DOHH2 (cell line): ENCODE results near the gene GRM5.

Experiments used
- H3F3A ChIP-seq: fragments of 200-600 bp; sonication (generic), shearing (Covaris generic); 2 replicates; pipeline ENCODE4 v1.6.0; 2016; ENCODE audit warnings: antibody characterized with exemption, mild to moderate bottlenecking; ENCODE audit not compliant: control insufficient read depth, insufficient read depth
- H3K27ac ChIP-seq: fragments of 200-600 bp; sonication (generic); 2 replicates; pipeline ENCODE4 v1.5.1; 2014; ENCODE audit warnings: low read depth, mild to moderate bottlenecking, low read length, moderate library complexity
- H3K27me3 ChIP-seq: fragments of 200-600 bp; sonication (generic); 2 replicates; pipeline ENCODE4 v1.6.1; 2014; ENCODE audit warnings: mild to moderate bottlenecking, low read length, mixed read lengths; ENCODE audit not compliant: control insufficient read depth
- H3K36me3 ChIP-seq: fragments of 200-600 bp; sonication (generic); 2 replicates; pipeline ENCODE4 v1.6.1; 2014; ENCODE audit warnings: mild to moderate bottlenecking, low read length, moderate library complexity, mixed read lengths; ENCODE audit not compliant: control insufficient read depth
- H3K4me1 ChIP-seq: fragments of 200-600 bp; sonication (generic); 2 replicates; pipeline ENCODE4 v1.6.1; 2014; ENCODE audit warnings: mild to moderate bottlenecking, low read length, mixed read lengths; ENCODE audit not compliant: control insufficient read depth
- H3K4me2 ChIP-seq: fragments of 200-600 bp; sonication (generic); 2 replicates; pipeline ENCODE4 v1.6.0; 2014; ENCODE audit warnings: mild to moderate bottlenecking, low read length, moderate library complexity
- H3K4me3 ChIP-seq: fragments of 200-600 bp; sonication (generic); 2 replicates; pipeline ENCODE4 v1.5.1; 2014; ENCODE audit warnings: mild to moderate bottlenecking, low read length, mixed read lengths
- H3K79me2 ChIP-seq: fragments of 200-600 bp; sonication (generic); 2 replicates; pipeline ENCODE4 v1.6.1; 2014; ENCODE audit warnings: mild to moderate bottlenecking, low read length, mixed read lengths; ENCODE audit not compliant: control insufficient read depth
- H3K9me2 ChIP-seq: fragments of 200-600 bp; sonication (generic); replicated peaks from 2 replicates; pipeline ENCODE4 v1.6.1; 2014; ENCODE audit warnings: mild to moderate bottlenecking, low read length, mixed read lengths; ENCODE audit not compliant: control insufficient read depth
- H3K9me3 ChIP-seq: fragments of 200-600 bp; sonication (generic); 2 replicates; pipeline ENCODE4 v1.6.1; 2014; ENCODE audit warnings: antibody characterized with exemption, low read length, mixed read lengths; ENCODE audit not compliant: control insufficient read depth, insufficient read depth
- H4K20me1 ChIP-seq: fragments of 200-600 bp; sonication (generic); 2 replicates; pipeline ENCODE4 v1.6.0; 2014; ENCODE audit warnings: low read depth, mild to moderate bottlenecking, antibody characterized with exemption, low read length, moderate library complexity; ENCODE audit not compliant: control insufficient read depth, insufficient read depth
- CTCF ChIP-seq: fragments of 200-600 bp; sonication (generic); IDR thresholded peaks from one replicate; pipeline ENCODE4 v1.5.1; 2014; ENCODE audit warnings: antibody characterized with exemption, mild to moderate bottlenecking, low read depth, low read length; ENCODE audit not compliant: poor library complexity, severe bottlenecking
- EZH2phosphoT487 ChIP-seq: fragments of 200-600 bp; sonication (generic); IDR thresholded peaks from 2 replicates; pipeline ENCODE4 v1.6.1; 2017; ENCODE audit warnings: borderline replicate concordance, mild to moderate bottlenecking, antibody characterized with exemption, low read length, moderate library complexity, mixed read lengths

Gene GRM5

GRCh38 chr11:88478136-88478815 is 587.5 kb downstream of the GRM5 start:
- no peaks in the 10 kb centered on the region for H3K9me3 ChIP-seq
- H3K27ac ChIP-seq = no peak overlapping the region
- H3K27me3 ChIP-seq = peaks cover 2% of the 10 kb centered on the region; the same call in 1 of the 2 replicates

GRCh38 chr11:88475991-88476418 is 589.8 kb downstream of the GRM5 start:
- Histone ChIP-seq H3K4me3 (no peak overlapping the region), H3K27me3 (peaks cover 1% of the 10 kb centered on the region; the same call in 1 of the 2 replicates), H4K20me1 (no peaks in the 10 kb centered on the region), H3K9me2 (no peaks in the 10 kb centered on the region), H3K9me3 (no peaks in the 10 kb centered on the region), H3K27ac (no peak overlapping the region), H3K4me2 (no peak overlapping the region), H3F3A (no peaks in the 10 kb centered on the region), H3K79me2 (no peaks in the 10 kb centered on the region), H3K36me3 (no peaks in the 10 kb centered on the region), H3K4me1 (no peaks in the 10 kb centered on the region)
- TF ChIP-seq EZH2phosphoT487 = no peak
- no peak for TF ChIP-seq CTCF

More at GRCh38 chr11:88478136-88478815, 587.5 kb downstream of the GRM5 start:
- no peaks in the 10 kb centered on the region for H4K20me1 ChIP-seq
- no peaks in the 10 kb centered on the region for H3K4me1 ChIP-seq
- H3K79me2 ChIP-seq = no peaks in the 10 kb centered on the region
- H3K36me3 ChIP-seq = no peaks in the 10 kb centered on the region
- H3K9me2 ChIP-seq = no peaks in the 10 kb centered on the region
- no peaks in the 10 kb centered on the region for H3F3A ChIP-seq
- no peak overlapping the region for H3K4me3 ChIP-seq
- no peak overlapping the region for H3K4me2 ChIP-seq
- TF ChIP-seq CTCF (no peak), EZH2phosphoT487 (no peak)

GRCh38 chr11:88474655-88475054 is 591.1 kb downstream of the GRM5 start:
- H3K27ac ChIP-seq = no peak overlapping the region
- H3K79me2 ChIP-seq = no peaks in the 10 kb centered on the region
- H3K36me3 ChIP-seq = no peaks in the 10 kb centered on the region
- H3K27me3 ChIP-seq = no peaks in the 10 kb centered on the region
- no peaks in the 10 kb centered on the region for H3F3A ChIP-seq
- H3K4me2 ChIP-seq = no peak overlapping the region
- H3K4me1 ChIP-seq = no peaks in the 10 kb centered on the region
- no peaks in the 10 kb centered on the region for H3K9me3 ChIP-seq
- TF ChIP-seq CTCF (no peak), EZH2phosphoT487 (no peak)
- no peak overlapping the region for H3K4me3 ChIP-seq
- no peaks in the 10 kb centered on the region for H3K9me2 ChIP-seq
- H4K20me1 ChIP-seq = no peaks in the 10 kb centered on the region
